ENCODE data around the gene MRPS14.

The MRPS14 gene

GRCh38 chr1:174969977-174970376 is 53.2 kb downstream of the MRPS14 start:
- TF ChIP-seq CTCF (IDR thresholded peaks at IDR 0.05; ENCODE audit: low read depth, low read length): no peak
- H3K4me3 ChIP-seq (ENCODE audit: low read depth, low read length): no peak overlapping the region

GRCh38 chr1:174968750-174969244 is 54.4 kb downstream of the MRPS14 start:
- no peak overlapping the region for H3K4me3 ChIP-seq (ENCODE audit: low read depth, low read length)
- TF ChIP-seq CTCF (IDR thresholded peaks at IDR 0.05; ENCODE audit: low read depth, low read length): no peak

- no peak for TF ChIP-seq CTCF (IDR thresholded peaks at IDR 0.05; ENCODE audit: low read depth, low read length)
- H3K4me3 ChIP-seq (ENCODE audit: low read depth, low read length): no peak overlapping the region
Observed at GRCh38 chr1:174967845-174968705, 55.1 kb downstream of the MRPS14 start.

GRCh38 chr1:174966008-174966572 is 57.1 kb downstream of the MRPS14 start:
- TF ChIP-seq CTCF (IDR thresholded peaks at IDR 0.05; ENCODE audit: low read depth, low read length): no peak
- no peak overlapping the region for H3K4me3 ChIP-seq (ENCODE audit: low read depth, low read length)

GRCh38 chr1:174965362-174966007 is 57.7 kb downstream of the MRPS14 start:
- no peak for TF ChIP-seq CTCF (IDR thresholded peaks at IDR 0.05; ENCODE audit: low read depth, low read length)
- no peak overlapping the region for H3K4me3 ChIP-seq (ENCODE audit: low read depth, low read length)

GRCh38 chr1:174964972-174965361 is 58.3 kb downstream of the MRPS14 start:
- TF ChIP-seq CTCF (IDR thresholded peaks at IDR 0.05; ENCODE audit: low read depth, low read length): no peak
- H3K4me3 ChIP-seq (ENCODE audit: low read depth, low read length): no peak overlapping the region

All from WI38 (cell line).